Measurements from ENCODE around the gene MRPL32.

DNA sequence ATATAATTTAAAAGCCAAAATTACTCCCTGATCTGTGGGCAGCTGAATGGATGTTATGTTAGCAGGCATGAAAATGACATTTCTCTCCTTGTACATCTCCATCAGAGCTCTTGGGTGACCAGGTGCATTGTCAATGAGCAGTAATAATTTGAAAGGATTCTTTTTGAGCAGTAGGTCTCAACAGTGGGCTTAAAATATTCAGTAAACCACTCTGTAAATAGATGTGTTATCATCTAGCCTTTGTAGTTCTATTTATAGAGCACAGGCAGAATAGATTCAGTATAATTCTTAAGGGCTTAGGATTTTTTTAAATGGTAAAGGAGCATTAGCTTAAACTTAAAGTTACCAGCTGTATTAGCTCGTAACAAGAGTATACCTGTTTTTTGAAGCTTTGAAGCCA lies 52.0 kb downstream of the MRPL32 start:
- TF ChIP-seq CTCF (conservative IDR thresholded peaks at IDR 0.05 in 1 of 2, IDR thresholded peaks at IDR 0.05 in 1 of 2; ENCODE audit: low read depth in 1 of 2, low read length in 2 of 2) (no peak), EZH2 (IDR thresholded peaks at IDR 0.05; ENCODE audit: low read length, missing control alignments) (no peak)

Data from fibroblast of lung (primary cell).